Right kidney (tissue), 1 donor: ENCODE measurements around the gene LAMB4.

Experiments
- DNase-seq: peaks from one replicate; pipeline ENCODE4 v3.0.0-alpha.2; 2016

Gene LAMB4

GRCh38 chr7:107995184-107996071, 134.7 kb downstream of the LAMB4 start:
- peak; percentile 63 for DNase-seq

- DNase-seq: no peak
Observed at GRCh38 chr7:107994421-107995030, 135.6 kb downstream of the LAMB4 start.

- no peak for DNase-seq
Observed at GRCh38 chr7:107993891-107994291, 136.3 kb downstream of the LAMB4 start.

- no peak for DNase-seq
Observed at GRCh38 chr7:107989618-107990373, 140.4 kb downstream of the LAMB4 start.

GRCh38 chr7:107982918-107983389, 147.2 kb downstream of the LAMB4 start:
- DNase-seq: peak; percentile 43

GRCh38 chr7:107982042-107982840, 147.9 kb downstream of the LAMB4 start:
- no peak for DNase-seq

GRCh38 chr7:107981466-107981865, 148.7 kb downstream of the LAMB4 start:
- no peak for DNase-seq

- no peak for DNase-seq
Observed at GRCh38 chr7:107980671-107981190, 149.4 kb downstream of the LAMB4 start.

GRCh38 chr7:107980171-107980570, 150.0 kb downstream of the LAMB4 start:
- no peak for DNase-seq

- no peak for DNase-seq
Observed at GRCh38 chr7:107978815-107979408, 151.2 kb downstream of the LAMB4 start.

GRCh38 chr7:107977048-107977447, 153.1 kb downstream of the LAMB4 start:
- DNase-seq: no peak

- DNase-seq: no peak
Observed at GRCh38 chr7:107976620-107977019, 153.5 kb downstream of the LAMB4 start.

GRCh38 chr7:107975394-107976013, 154.7 kb downstream of the LAMB4 start:
- no peak for DNase-seq

- no peak for DNase-seq
Observed at GRCh38 chr7:107973861-107974260, 156.3 kb downstream of the LAMB4 start.
